ENCODE results near the gene KRT222.

The KRT222 gene

DNA sequence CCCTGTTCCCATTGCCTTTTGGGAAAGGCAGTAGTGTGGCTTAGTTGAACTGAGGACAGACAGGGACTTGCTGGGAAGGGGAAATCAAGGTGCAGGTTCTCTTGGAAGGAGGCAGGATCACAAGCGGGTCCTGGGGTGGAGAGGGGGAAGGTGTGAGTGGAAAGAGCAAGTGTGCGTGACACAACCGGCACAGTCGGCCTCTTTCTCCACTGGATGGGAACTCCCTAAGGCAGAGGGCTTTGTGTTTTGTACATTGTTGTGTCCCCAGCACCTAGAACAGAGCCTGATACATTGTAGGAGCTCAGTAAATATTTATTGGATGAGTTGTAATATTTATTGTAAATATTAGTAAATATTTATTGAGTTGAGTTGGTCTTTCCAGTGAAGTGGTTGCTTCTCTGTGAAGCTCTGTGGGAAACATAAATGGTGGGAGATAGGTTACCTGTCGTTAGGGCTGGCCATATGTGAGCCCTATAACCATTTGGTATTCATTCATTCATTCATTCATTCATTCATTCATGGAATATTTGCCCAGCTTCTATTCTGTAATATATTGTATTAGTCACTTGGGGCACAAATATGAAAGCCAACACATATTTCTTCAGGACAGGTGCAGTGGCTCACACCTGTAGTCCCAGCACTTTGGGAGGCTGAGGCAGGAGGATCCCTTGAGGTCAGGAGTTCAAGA, 51.4 kb downstream of the KRT222 start:
- no peak for ATAC-seq
- TF ChIP-seq, protein P1, sequence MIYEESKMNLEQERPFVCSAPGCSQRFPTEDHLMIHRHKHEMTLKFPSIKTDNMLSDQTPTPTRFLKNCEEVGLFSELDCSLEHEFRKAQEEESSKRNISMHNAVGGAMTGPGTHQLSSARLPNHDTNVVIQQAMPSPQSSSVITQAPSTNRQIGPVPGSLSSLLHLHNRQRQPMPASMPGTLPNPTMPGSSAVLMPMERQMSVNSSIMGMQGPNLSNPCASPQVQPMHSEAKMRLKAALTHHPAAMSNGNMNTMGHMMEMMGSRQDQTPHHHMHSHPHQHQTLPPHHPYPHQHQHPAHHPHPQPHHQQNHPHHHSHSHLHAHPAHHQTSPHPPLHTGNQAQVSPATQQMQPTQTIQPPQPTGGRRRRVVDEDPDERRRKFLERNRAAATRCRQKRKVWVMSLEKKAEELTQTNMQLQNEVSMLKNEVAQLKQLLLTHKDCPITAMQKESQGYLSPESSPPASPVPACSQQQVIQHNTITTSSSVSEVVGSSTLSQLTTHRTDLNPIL (CRISPR knock-in tag; IDR thresholded peaks at IDR 0.05; ENCODE audit: low read depth) = no peak
- no peak for TF ChIP-seq ZNF8 (CRISPR knock-in tag; IDR thresholded peaks at IDR 0.05)
- TF ChIP-seq ZNF70 (CRISPR knock-in tag; IDR thresholded peaks at IDR 0.05) = no peak
- no peak for TF ChIP-seq ZFP30 (CRISPR knock-in tag; IDR thresholded peaks at IDR 0.05)
- TF ChIP-seq ARNTL (CRISPR knock-in tag; IDR thresholded peaks at IDR 0.05; ENCODE audit: borderline replicate concordance, low read depth) = no peak
- TF ChIP-seq ZFP3 (CRISPR knock-in tag; IDR thresholded peaks at IDR 0.05) = no peak
- TF ChIP-seq ZNF565 (CRISPR knock-in tag; conservative IDR thresholded peaks at IDR 0.05; ENCODE audit: low read depth) = no peak
- TF ChIP-seq RARB (CRISPR knock-in tag; IDR thresholded peaks at IDR 0.05) = no peak
- TF ChIP-seq, protein P2, sequence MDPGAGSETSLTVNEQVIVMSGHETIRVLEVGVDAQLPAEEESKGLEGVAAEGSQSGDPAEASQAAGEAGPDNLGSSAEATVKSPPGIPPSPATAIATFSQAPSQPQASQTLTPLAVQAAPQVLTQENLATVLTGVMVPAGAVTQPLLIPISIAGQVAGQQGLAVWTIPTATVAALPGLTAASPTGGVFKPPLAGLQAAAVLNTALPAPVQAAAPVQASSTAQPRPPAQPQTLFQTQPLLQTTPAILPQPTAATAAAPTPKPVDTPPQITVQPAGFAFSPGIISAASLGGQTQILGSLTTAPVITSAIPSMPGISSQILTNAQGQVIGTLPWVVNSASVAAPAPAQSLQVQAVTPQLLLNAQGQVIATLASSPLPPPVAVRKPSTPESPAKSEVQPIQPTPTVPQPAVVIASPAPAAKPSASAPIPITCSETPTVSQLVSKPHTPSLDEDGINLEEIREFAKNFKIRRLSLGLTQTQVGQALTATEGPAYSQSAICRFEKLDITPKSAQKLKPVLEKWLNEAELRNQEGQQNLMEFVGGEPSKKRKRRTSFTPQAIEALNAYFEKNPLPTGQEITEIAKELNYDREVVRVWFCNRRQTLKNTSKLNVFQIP (CRISPR knock-in tag; IDR thresholded peaks at IDR 0.05; ENCODE audit: borderline replicate concordance, low read depth) = no peak
- no peak for TF ChIP-seq GLIS3 (CRISPR knock-in tag; IDR thresholded peaks at IDR 0.05)
- TF ChIP-seq OSR1 (CRISPR knock-in tag; IDR thresholded peaks at IDR 0.05) = no peak
- TF ChIP-seq, protein P3, sequence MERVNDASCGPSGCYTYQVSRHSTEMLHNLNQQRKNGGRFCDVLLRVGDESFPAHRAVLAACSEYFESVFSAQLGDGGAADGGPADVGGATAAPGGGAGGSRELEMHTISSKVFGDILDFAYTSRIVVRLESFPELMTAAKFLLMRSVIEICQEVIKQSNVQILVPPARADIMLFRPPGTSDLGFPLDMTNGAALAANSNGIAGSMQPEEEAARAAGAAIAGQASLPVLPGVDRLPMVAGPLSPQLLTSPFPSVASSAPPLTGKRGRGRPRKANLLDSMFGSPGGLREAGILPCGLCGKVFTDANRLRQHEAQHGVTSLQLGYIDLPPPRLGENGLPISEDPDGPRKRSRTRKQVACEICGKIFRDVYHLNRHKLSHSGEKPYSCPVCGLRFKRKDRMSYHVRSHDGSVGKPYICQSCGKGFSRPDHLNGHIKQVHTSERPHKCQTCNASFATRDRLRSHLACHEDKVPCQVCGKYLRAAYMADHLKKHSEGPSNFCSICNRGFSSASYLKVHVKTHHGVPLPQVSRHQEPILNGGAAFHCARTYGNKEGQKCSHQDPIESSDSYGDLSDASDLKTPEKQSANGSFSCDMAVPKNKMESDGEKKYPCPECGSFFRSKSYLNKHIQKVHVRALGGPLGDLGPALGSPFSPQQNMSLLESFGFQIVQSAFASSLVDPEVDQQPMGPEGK (CRISPR knock-in tag; IDR thresholded peaks at IDR 0.05; ENCODE audit: borderline replicate concordance) = no peak
- no peak for TF ChIP-seq TOX (CRISPR knock-in tag; IDR thresholded peaks at IDR 0.05; ENCODE audit: borderline replicate concordance)
- TF ChIP-seq ZC3H10 (CRISPR knock-in tag; IDR thresholded peaks at IDR 0.05) = no peak
- TF ChIP-seq, protein P4, sequence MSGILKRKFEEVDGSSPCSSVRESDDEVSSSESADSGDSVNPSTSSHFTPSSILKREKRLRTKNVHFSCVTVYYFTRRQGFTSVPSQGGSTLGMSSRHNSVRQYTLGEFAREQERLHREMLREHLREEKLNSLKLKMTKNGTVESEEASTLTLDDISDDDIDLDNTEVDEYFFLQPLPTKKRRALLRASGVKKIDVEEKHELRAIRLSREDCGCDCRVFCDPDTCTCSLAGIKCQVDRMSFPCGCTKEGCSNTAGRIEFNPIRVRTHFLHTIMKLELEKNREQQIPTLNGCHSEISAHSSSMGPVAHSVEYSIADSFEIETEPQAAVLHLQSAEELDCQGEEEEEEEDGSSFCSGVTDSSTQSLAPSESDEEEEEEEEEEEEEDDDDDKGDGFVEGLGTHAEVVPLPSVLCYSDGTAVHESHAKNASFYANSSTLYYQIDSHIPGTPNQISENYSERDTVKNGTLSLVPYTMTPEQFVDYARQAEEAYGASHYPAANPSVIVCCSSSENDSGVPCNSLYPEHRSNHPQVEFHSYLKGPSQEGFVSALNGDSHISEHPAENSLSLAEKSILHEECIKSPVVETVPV (CRISPR knock-in tag; IDR thresholded peaks at IDR 0.05) = no peak
- no peak for TF ChIP-seq PPARA (CRISPR knock-in tag; IDR thresholded peaks at IDR 0.05; ENCODE audit: borderline replicate concordance)
- TF ChIP-seq SNAI2 (CRISPR knock-in tag; IDR thresholded peaks at IDR 0.05) = no peak
- no peak for TF ChIP-seq ISL1 (CRISPR knock-in tag; IDR thresholded peaks at IDR 0.05)
- no peak for TF ChIP-seq BACH2 (CRISPR knock-in tag; IDR thresholded peaks at IDR 0.05; ENCODE audit: borderline replicate concordance)
- TF ChIP-seq ESRRG (CRISPR knock-in tag; IDR thresholded peaks at IDR 0.05) = no peak

DNA sequence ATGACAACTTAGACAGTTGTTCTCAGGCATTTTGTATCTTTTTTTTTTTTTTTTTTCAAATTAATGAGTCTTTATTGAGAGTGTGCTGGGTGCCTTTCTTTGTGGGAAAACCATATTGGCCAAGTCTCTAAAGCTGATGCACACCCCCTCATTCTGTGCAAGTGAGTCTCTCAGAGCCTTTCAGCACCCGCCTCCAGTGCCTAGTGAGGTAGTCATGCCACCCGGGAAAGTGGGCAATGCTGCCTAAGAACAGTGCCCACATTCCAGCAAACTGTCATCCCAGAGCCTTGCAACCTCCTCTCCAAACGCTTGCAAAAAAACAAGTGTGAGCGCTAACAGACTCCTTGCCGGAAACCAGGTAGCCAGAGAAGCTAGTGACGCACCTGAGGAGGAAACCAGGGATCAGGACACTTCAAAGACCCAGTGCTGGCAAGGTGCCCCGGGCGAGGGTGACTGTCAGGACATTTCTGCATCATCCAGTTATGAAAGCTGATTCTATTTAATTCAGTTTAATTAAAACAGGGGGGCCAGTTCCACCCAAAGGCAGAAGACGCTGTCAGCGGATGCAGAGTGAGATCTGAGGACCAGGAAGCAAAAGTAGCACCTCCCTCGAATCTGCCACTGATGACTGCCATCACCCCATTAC, 52.3 kb downstream of the KRT222 start:
- no peak for TF ChIP-seq TCF4 (CRISPR knock-in tag; IDR thresholded peaks at IDR 0.05; ENCODE audit: borderline replicate concordance)
- TF ChIP-seq ZNF70 (CRISPR knock-in tag; IDR thresholded peaks at IDR 0.05) = no peak
- TF ChIP-seq ARNTL (CRISPR knock-in tag; IDR thresholded peaks at IDR 0.05; ENCODE audit: borderline replicate concordance, low read depth) = no peak
- no peak for TF ChIP-seq RARB (CRISPR knock-in tag; IDR thresholded peaks at IDR 0.05)
- no peak for TF ChIP-seq ZNF8 (CRISPR knock-in tag; IDR thresholded peaks at IDR 0.05)
- no peak for TF ChIP-seq PPARA (CRISPR knock-in tag; IDR thresholded peaks at IDR 0.05; ENCODE audit: borderline replicate concordance)
- TF ChIP-seq TOX (CRISPR knock-in tag; IDR thresholded peaks at IDR 0.05; ENCODE audit: borderline replicate concordance) = no peak
- no peak for TF ChIP-seq ESRRG (CRISPR knock-in tag; IDR thresholded peaks at IDR 0.05)
- no peak for TF ChIP-seq GLIS3 (CRISPR knock-in tag; IDR thresholded peaks at IDR 0.05)
- TF ChIP-seq, protein P1 (CRISPR knock-in tag; IDR thresholded peaks at IDR 0.05; ENCODE audit: low read depth) = no peak
- TF ChIP-seq, protein P2 (CRISPR knock-in tag; IDR thresholded peaks at IDR 0.05; ENCODE audit: borderline replicate concordance, low read depth) = no peak
- TF ChIP-seq, protein P3 (CRISPR knock-in tag; IDR thresholded peaks at IDR 0.05; ENCODE audit: borderline replicate concordance) = no peak

More for the DNA sequence above, 52.3 kb downstream of the KRT222 start:
- no peak for ATAC-seq
